NCI-H146 treated with DMSO at 0.1 percent for 48 hours (cell line): ENCODE measurements around the gene IQCE.
A peak's percentile ranks its signal among the peaks of the same experiment; 100 is the strongest.
"Not testable (repeated sequence)": the region's sequence is repeated elsewhere in the genome, so short reads cannot be mapped to it uniquely, and the experiment has no call there.

Source experiments
- DNase-seq: peaks from one replicate; lab custom pipeline; 2025; ENCODE audit not compliant: unreplicated experiment; lab: John Stamatoyannopoulos, UW

The IQCE gene

GRCh38 chr7:2551418-2551817 is 7.4 kb upstream of the IQCE start:
- no peak for DNase-seq

DNA sequence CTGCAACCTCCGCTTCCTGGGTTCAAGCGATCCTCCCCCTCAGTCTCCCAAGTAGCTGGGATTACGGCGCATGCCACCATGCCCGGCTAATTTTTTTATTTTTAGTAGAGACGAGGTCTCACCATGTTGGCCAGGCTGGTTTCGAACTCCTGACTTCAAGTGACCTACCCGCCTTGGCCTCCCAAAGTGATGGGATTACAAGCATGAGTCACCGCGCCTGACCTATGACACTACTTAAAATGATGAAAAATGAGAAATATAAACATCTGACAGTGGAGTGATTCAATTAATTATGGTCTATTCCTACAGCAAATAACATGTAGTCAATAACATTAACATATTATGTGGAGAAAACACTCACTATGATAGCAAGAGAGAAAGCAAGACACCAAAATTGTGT is 5.7 kb upstream of the IQCE start:
- DNase-seq, result no peak

DNA sequence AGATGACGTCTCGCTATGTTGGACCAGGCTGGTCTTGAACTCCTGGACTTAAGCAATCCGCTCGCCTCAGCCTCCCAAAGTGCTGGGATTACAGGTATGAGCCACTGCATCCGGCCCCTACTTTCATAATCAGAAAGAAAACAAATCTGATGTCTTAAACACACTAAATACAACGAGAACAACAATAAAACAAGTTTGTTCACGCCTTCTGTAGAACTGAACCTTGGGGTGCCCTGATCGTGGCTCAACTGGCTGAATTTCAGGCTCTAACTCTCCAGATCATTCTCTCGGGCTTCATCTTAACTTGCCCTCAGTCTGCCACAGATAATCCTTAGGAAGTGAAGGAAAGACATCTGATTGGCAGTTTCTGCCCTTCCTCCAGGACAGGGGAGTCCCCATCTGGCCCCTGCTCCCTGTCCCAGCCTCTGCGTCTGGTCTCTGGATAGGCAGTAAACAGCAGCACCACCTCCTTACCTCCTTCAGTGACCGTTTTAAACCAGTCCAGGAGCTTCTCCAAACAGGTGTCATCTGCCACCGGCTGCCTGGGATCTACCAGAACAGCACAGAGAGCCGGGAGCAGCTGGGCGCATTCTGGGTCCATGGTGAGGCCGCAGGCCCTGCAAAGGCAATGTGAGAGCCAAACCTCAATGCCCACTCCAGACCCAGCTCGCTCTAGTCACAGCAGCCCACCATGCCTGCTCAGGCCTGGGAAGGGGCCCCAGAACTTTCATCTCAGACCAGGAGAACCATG is 4.8 kb upstream of the IQCE start:
- DNase-seq, result no peak

DNA sequence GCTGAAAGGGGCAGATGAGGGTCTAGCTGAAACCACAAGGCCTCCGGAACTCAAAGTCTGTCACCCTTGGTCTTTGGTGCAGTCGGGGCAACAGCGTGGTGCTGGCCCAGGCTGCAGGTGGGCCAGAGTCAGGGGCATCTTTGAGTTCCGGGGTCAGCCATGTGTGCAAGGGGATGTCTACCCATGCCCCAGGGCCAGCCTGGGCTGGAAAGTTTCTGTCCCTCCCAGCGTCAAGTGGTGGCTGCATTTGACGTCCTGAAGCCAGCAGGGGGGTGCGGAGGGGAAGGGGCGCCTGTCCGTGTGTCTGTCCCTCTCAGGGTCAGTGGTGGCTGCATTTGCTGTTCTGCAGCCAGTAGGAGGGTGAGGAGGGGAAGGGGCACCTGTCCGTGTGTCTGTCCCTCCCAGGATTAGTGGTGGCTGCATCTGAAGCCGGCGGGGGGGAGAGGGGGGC is 4.1 kb upstream of the IQCE start:
- no peak for DNase-seq

GRCh38 chr7:2555121-2556052 is 3.4 kb upstream of the IQCE start, which contains the start of gene BRAT1:
Gene BRAT1, minus strand, starts transcription at chr7:2555524. Its CDS starts 1,093 bp downstream, at chr7:2554431.
- peak; percentile 91 for DNase-seq

DNA sequence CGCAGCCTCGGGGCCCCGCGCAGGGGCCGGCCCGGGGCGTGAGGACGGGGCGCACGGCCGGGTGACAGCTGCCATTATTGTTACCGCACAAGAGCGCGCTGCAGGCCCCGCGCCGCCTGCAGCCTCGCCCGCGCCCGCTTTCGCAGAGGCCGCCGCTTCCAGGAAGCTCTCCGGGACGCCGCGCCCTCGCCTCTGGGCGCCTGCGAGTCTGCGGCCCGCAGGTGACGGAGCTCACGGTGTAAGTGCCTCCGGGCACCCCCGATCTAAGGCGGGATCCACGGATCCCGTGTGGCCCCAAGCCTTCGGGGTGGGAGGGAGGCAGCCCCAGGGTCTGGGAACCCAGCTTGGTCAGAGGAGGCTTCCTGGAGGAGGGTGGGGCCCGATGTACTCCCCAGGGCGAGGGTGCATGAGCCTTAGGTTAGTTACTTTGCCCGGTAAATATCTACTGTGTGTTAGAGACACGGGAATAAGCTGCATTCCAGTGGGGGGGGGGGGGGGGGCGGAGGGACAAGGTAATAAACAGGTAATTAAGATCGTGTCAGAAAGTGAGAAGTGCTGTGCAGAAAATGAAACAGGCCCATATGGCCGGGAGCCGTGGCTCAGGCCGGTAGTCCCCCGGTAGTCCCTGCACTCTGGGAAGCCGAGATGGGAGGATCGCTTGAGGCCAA is 638 bp downstream of the IQCE start:
- DNase-seq, result no peak

- DNase-seq, result not testable (repeated sequence)
These were observed 5.2 kb downstream of the IQCE start for GRCh38 chr7:2563955-2564354.

DNA sequence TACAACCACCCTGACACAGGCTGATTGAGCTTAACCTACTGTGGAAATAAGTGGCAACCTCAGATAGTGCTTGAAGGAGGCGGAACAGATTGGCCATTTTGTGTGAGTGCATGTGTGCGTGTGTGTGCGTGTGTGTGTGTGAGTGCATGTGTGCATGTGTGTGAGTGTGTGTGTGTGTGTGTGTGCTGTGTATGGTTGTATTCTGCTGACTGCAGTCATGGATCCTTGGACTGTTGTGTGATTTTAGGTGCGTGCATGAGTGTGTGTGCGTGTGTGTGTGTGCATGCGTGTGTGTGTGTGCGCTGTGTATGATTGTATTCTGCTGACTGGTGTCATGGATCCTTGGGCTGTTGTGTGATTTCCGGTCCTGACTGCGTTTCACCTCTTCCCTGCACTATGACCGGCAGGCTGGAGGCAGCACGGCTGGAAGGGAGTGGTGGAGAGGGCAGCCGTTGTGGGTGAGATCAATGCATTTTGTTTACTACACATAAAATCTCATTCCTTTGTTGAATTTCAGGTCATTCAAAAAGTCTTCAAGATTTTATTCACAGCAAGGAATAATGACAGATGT is 6.3 kb downstream of the IQCE start:
- DNase-seq, result no peak

DNA sequence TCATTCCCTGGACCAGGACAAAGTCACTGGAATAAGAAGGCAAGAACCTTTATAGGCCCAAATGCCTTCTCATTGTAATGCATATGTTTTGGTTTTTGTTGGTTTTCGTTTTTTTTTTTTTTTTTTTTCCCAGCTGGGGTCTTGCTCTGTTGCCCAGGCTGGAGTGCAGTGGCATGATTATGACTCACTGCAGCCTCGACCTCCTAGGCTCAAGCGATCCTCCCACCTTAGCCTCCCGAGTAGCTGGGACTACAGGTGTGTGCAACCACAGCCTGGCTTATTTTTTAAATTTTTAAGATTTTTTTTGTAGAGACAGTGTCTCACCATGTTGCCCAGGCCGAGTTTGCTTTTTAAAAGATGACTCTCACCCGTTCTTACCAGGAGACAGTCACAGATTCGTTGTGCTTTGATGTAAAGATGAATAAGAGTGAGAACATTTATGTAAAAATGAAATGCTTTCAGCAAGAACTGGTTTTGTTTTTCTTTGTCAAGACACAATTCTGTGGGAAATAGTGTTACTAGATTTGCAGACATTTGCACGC is 7.6 kb downstream of the IQCE start:
- DNase-seq, result no peak

- DNase-seq, result no peak
These were observed 8.3 kb downstream of the IQCE start for GRCh38 chr7:2566890-2567678.

GRCh38 chr7:2567679-2568278 is 9.0 kb downstream of the IQCE start:
- DNase-seq, result no peak

DNA sequence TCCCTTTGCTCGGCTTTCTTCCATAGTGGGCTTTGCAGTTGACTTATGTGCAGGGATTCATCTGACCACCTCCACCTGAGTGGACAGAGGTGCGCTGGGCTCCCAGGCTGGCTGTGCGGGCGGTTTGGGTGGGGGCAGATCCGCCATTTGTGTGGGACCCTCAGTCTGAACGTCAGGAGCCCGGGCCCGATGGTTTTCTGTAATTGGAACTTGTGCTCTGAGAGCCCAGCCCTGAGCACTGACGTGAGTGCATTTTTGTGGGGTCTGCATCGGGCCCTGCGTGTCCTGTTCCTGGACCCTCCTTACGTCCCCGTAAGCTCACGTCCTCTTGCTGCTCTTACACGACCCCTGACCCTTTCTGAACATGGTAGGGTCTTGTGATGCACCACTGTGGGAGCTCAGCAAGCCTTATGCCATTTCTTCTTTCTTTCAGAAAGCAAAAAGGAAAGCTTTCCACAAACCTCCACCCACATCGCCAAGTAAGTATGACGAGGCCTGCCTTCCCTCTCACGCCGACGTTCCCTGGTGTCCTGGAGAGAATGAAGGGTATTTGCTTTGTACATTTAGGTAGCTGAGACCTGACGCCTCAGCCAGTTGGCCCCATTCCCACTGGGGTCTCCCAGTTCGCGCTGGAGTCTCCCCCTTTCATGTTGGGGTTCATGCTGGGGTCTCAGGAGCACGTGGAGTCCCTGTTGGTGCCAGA is 9.9 kb downstream of the IQCE start:
- DNase-seq, result no peak

GRCh38 chr7:2569421-2569820 is 10.6 kb downstream of the IQCE start:
- no peak for DNase-seq

DNA sequence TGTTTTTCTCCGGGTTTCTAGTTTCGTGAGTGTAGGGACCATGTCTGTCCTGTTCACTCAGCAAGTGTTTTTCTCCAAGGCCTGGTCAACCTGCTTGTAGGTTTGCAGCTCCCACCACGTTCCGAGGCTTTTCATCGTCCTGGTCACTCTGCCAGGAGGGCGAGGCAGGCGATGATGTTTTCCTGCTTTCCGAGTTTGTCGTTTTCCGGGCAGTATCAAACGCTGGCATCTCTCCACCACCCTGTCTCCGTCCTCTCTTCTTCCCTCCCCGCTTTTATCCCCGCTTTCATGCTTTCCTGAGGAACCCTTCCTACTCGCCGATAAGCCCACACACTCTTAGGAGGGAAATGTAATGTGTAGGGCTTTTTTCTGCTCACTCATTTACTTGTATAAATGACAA is 11.2 kb downstream of the IQCE start:
- no peak for DNase-seq

DNA sequence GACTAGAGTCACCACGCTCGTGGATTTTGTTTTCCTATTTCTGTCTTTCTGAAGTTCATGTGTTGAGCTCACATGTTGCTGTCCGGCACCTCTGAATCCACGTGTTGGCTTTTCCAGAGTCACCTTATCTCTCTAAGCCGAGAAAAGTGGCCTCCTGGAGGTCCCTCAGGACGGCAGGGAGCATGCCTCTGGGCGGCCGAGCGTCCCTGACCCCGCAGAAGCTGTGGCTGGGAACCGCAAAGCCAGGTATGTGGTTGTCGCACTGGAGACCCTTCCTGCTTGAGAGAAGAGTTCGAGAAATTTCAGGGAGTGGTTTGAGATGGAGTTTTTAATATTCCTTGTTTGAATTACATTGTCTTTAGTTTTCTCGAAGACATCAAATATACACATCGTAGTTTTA is 12.6 kb downstream of the IQCE start:
- DNase-seq, result no peak

DNA sequence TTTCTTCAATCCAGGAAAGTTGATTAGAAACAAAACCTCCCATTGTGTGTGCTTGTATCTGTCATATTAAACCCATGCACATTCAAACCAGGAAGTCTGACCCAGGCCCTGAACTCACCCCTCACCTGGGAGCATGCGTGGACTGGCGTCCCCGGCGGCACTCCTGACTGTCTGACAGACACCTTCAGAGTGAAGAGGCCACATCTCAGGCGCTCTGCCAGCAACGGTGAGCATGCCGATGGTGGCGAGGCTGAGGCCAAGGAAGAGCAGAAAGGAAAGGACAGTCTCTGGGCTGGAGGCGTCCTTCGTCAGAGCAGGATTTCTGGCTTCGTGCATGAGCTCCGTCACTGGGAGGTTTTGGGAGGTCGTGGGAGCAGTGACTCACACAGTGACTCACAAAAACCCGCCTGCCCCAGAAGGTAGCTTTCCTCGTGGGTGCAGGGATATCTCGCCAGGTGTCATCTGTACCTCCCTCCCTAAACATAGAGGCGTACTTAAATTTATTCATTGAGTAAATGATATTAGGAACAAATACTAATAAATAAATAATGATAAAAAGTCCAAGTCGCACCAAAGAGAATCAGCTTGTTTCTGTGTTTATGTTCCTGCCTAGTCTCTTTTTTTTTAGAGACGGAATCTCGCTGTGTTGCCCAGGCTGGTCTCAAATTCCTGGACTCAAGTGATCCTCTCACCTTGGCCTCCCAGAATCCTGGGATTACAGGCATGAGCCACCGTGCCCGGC is 13.5 kb downstream of the IQCE start:
- DNase-seq, result no peak

GRCh38 chr7:2573761-2574160 is 15.0 kb downstream of the IQCE start:
- DNase-seq, result no peak

DNA sequence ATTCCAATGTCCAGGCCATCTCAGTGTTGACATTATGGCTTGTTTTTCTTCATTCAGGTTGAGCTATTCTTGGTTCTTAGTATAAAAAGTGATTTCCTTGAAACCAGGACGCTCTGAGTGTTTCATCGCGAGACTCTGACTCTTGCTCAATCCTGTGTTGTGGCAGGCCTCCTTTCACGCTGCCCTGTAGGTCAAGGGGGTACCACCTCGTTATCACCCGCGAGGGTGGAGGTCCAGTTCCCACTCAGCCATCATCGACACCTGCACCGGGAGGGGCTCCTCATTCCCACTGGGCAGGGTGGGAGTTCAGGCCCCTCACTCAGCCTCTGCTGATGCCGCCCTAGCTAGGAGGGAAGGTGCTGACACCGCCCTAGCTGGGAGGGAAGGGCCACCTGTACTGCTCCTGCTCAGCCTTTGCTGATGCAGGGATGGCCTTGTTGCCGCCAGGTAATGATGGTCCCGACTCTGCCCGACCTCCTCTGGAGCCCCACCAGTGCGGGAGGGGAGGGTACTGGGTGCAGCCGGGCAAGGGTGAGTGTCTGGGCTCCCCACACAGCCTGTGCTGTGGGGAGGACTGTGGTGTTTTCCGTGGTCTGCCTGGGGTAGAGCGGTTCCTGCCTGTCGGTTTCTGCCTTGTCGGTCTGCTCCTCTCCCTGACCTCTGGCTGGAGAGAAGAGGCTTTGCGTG is 16.4 kb downstream of the IQCE start:
- no peak for DNase-seq
